Amygdala (tissue), 56 donors: ENCODE measurements around the gene GRB7.

Source experiments
- DNase-seq, 56 donors: peaks; one replicate each; lab custom pipeline; 2025; lab: John Stamatoyannopoulos, UW

The GRB7 gene

DNA sequence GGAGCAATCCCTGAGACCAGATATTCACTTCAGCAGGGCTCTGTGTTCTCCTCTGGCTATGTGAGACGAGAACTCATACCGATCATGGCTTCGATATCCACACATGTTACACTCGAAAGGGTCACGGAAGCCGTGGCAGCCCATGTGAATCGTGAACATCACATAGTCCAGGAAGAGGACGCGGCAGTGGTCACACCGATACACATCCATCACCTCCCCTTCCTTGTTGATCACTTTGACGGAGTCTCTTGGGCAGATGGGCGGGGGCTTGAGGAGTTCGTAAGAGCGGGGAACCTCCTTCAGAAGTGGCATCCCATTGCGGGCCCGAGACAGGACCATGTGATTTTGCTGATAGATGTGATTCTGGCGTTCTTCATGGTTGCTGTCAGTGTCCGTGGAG is 28.0 kb downstream of the GRB7 start:
- DNase-seq, result no peak

DNA sequence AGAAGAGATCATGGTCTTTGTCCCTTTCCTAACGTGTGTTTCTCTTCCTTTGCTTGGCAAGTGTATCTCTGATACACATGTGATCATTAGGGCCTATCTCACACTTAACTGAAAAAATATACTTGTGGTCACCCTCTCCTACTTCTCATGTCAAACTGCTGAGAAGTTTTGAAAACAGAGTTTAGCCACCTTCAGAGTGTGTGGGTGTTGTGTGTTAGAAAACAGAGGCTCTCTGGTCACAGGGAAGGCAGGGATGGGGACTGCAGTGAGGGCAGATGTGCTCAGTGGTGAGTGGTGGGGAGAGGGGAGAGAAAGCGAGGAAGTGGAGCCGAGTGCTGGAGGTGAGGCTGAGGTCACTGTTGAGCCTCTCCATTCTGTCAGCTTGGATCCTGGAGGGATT is 29.4 kb downstream of the GRB7 start:
- no peak for DNase-seq

DNA sequence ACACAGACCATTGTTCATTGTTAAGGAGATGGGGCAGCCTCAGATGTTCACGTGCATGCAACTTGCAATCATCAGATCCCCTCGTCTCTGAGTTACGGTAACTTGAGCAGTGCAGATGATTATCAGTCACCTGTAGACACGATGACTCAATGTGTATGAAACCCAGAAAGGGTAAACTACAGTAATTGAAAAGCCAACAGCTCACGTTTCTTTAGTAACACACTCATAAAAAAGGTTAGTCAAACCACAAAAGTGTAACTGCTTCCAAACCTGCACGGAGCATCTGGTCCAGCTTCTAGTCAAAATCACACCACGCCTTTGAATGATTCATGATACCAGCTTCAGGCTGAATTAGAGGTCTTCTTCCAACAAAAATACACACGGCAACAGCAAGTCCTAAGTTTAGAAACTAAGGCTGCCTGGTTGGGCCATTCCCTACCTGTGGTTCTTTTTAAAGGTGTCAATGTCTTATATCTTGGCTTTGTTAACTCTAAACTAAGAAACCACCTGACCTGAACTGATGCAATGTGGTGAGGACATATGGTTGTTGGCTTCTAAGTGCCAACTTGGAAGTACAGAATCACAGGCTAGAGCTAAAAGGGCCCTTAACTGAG is 32.3 kb downstream of the GRB7 start:
- DNase-seq, result no peak

DNA sequence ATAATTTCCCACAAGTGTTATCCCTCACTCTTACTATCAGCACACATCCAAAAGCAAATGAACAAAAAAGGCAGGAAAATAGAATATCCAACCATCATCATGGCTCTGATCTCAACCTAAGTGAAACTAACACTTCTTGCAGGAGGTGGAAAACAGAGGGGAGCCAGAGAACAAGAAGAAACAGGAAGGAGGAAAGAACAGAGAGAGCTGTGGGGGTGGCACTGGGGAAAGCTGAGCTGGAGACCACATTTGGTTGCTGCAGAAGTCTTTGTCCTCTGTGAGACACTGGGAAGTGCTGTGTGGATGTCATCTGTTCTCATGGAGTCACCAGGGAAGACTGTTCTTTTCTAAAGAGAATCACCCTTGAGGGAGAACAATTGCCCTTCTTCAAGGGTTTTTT is 34.7 kb downstream of the GRB7 start:
- DNase-seq, result peak in 2 of 56 donors; percentile 5 to 24

DNA sequence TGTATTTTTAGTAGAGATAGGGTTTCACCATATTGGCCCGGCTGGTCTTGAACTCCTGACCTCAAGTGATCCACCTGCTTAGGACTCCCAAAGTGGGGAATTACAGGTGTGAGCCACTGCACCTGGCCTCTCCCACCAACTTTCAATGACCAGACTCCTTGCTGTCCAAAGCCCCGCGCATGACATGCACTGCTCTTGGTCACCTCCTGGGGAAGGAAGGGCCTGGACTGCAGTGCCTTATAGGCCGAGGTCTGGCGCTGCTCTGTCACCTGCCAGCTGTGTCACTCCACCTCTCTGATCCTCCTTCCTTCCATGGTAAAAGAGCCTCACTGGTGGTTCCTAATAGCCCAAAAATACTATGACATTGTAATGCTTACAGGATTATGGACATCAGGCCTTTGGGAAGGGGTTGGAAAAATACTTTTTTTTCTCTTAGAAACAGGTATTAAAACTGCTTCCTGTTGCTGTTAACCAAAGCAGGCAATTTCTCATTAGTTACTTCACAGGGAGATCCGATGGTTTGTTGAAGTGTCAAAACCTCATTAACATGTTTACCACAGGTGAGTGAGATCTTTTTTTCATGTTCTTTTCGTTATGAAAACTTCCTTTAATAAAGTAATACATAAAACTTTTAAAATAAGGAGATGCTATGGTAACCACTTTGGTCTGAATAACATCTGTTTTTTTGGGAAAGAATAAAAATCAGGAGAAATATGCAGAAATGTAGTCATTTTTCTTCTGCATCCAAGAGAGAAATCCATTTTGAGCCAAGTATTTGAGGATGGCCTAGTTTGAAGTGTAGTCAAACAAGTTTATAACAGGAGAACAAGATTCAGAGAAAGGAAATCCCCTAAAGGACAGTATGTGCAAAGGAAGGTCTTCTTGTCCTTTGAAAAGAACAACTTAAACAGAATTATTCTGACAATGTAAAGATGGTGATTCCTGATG is 35.5 kb downstream of the GRB7 start:
- no peak for DNase-seq

DNA sequence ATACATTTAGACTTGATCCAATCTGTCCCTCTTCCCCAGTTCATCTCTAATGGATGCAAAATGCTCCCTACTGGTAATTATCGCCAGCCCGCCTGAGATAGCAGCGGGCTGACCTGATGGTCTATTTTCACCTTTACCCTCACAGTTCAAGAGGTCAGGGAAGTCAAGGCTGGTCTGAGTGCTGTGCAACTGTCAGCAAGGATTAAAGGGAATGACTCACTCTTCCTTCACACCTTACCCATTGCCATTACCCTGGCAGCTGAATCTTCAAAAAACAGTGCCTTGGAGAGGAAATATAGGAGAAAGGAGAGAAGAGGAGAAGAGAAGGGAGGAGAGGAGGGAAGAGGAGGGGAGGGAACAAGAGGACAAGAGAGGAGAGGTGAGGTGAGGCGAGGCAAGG is 36.3 kb downstream of the GRB7 start:
- no peak for DNase-seq

DNA sequence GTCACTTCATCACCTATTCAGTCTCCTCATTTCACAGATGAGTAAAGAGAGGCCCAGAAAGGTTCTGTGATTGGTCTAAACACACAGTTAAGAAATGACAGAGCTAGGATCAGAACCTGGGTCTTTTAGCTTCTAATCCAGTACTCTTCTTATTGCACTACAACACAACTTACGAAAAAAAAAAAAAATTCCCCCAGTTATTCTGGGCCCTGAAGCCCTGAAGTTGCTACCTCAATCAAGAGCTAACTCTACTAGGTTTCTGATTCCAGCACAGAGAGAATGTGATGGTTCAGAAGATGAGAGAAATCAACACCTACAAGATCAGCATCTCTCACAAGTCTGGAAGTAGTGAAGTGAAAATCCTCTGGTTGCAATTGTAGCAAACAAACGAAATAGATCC is 37.3 kb downstream of the GRB7 start:
- no peak for DNase-seq

DNA sequence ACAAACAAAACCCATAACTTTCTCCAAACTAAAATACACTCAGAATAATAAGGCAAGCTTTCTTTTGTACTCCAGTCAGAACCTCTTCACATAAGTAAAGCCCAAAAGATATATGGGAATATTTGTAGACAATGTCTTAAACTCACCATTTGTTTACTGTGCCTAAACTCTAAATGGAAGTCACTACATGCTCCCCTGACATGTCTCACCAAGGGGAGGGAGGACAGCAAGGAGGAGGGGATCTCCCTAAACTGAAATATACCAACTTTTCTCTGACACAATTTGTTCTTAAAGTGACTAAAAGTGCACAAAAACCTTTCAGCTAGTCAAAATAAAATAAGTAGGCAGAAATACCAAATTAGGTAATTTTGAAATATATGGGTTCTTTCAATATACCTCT is 38.5 kb downstream of the GRB7 start:
- DNase-seq, result no peak

DNA sequence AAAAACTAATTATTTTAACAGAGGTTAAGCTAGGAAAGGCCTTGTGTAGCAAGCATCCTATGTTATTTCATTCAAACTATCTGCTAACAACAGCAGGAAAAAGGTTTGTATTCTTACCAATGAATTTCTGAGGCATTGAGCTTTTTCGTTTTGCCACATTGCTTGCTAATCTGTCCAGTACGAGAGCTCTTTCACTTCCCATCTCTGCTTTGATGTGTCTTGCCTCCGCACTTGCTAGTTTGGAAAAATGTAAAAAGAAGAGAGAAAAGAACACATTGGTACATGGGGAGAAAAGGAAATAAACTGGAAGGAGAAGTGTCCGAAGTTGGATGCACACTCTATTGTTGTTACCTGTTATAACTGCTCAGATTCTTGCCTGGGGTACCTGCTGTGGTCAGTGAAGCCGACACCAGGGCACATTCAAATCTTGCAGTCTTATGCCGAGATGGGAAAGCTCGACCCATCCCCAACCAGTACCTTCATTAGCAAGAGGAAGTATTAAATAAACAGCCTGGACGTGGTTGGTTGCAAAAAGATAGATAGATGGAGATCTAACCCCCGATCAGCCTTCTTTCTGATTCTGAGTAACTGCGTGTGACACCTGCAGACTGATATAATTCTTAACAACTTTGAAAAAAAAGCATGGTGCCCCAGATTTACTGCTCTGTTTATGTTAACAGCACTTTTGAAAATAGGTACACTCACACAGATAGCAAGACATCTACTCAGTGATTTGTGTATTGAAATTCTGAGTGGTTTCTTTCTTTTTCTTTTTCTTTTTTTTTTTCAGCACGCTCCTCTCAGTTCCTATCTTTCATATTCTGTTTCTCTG is 40.0 kb downstream of the GRB7 start:
- no peak for DNase-seq

DNA sequence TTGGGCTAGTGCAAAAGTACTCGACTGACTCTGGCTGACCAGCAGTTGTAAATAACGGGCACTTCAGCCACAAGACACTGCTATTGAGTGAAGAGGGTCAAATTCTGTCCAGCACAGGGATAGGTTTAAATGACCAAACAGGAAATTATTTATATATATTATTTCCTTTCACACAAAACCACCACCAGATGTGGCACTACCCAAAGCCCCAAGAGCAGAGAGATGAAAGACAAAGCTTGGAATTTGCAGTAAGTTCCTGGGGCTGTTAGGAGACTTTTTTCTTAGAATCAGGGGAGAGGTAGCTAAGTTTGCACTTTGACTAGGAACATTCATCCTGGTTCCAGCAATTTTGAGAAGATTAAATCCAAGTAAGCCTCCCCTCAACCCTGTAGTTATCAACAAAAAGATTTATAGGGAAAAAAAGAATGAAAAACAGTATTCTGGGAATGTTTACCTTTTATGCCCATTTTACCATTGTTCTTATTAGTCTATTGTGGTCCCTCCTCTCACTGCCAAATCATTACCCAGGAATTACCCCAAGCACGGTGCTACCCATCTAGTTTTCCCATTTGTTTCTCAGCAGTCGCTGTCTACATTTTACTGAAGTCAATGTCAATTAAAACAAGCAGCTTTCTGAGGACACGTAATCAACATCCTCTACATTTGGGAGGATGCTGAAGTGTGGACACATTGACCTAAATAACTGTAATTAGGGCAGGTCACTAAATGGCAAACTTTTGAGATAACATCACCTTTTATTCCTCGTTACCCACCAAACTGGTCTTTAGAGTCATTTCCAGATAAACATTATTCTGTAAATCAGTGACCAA is 43.5 kb downstream of the GRB7 start:
- DNase-seq, result no peak

DNA sequence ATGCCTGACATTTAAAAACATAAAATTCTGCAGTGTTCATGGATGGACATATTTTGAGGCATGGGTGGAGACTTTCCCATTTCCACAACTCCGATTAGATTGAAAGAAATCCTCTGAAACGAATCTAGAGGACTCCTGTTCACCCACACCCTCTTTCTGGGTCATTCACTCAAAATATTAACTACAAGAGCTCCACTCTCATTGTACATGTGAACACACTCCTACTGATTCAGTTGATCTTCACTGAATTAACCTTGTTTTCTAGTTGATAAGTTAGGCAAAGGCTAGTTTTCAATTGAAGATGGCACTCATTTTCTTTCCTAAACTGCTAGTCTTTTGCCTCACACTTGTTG is 44.1 kb downstream of the GRB7 start:
- DNase-seq, result no peak

DNA sequence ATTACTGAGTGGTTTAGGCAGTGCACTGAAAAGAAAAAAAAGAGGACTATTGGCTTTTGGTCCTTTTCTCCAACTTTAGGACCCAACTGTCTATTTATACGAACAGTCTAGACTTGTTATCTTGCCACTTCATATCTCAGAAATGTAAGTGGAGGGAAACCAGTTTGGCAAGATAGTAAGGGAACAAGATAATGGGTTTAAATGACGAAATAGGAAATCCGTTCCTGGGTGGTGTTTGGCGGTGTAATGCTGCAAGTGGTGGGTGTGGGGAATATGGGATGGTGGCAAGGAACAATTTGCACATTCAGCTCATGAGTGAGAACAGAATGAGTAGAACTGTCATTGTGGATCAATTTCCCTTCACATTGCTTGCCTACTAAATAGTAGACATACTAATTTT is 44.7 kb downstream of the GRB7 start:
- no peak for DNase-seq

DNA sequence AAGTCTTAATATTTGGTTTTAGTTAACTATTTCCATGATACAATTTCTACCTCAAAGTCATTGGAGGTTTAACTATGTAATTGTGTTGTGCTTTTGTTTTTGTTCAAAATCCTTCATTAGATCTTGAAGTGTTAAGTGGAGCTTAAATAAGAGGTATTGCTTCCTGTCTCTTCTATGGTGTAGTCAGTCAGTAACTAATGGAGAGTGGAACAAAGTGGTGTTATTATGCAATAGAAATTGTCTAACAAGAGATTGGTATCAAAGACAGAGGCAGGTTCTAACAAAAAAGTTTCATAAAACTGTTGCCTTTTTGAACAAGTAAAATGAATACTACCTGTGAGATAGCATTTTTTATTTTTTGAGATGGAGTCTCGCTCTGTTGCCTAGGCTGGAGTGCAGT is 45.2 kb downstream of the GRB7 start:
- no peak for DNase-seq

DNA sequence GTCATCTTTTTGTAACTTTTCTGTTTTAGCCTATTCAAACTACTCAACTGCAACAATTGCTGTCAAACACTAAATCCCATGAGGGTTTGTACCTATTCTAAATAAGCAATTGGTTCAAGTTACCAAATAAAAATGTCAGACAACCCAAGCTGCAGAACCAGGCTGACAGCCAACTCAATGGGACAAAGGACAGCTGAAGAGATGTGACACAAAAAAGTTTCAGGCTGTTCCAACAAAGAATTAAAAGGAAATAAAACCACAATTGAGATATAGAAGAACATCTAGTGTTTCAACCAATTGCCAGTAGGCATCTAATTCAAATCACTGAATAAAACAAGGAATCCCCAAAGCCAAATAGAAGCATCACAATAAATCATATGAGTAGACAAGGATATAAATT is 49.3 kb downstream of the GRB7 start:
- no peak for DNase-seq

DNA sequence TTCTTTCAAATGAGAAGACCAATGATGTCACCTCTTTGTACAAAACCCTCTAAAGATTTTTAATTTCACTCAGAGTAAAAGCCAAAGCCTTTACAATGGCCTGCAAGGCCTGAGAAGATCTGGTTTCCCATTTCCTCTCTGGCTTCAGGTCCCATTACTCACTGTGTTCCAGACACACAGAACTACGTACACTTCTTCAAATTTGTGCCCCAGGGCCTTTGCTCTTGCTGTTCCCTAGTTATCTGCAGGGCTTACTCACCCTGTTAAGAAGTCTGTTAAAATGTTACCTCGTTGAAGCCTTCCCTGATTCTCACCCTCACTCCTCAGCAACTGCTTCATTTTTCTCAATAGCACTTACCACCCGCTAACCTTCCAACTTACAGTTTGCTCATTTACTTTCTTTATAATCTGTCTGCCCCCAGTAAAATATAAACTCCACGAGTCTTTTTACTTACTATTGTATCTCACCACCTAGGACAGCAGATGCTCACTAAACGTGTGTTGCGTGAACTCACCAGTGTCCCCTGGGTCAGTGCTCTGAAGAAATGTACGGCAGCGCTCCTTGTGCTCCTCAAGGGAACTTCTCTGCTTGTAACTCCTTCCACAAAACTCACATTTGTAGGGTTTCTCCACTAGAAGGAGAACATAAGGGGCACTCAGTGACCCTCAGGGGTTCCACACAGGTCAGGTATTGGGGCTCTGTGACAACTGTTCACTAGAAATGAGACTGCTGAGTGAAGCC is 50.2 kb downstream of the GRB7 start:
- DNase-seq, result no peak

DNA sequence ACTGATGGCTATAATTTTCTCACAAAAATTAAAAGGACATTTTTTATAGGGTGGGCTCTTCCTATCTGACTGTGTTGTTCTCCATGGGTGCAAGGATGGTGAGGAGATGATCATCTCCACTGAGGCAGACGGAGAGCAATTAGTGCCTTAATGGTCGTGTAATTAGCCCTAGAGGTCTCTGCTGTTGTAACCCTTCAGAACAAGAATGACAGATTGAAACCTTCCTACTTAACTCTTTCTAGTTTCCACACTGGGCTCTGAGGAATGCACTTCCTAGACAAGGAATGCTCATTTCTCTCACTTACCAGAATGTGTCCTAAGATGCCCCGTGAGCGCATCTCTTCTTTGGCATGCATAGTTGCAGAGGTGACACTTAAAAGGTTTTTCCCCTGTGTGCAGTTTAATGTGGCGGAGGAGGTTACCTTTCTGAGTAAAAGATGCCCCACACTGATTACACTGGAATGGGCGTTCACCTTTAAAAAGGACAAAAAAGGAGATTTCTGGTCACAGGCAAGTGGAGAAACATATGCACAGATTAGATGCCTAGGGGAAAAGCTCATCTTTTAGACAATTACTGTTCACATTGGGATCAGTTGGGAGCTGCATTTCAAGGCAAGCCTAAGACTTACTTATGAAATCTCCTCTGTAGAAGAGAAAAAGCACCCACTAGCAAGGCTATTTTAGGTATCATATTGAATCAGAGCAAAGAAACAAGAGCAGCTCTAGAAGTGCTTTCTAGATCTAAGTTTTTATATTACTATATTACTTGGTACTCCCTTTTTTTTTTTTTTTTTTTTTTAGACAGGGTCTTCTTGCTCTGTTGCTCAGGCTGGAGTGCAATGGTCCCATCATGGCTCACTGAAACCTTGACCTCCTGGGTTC is 53.6 kb downstream of the GRB7 start:
- no peak for DNase-seq

DNA sequence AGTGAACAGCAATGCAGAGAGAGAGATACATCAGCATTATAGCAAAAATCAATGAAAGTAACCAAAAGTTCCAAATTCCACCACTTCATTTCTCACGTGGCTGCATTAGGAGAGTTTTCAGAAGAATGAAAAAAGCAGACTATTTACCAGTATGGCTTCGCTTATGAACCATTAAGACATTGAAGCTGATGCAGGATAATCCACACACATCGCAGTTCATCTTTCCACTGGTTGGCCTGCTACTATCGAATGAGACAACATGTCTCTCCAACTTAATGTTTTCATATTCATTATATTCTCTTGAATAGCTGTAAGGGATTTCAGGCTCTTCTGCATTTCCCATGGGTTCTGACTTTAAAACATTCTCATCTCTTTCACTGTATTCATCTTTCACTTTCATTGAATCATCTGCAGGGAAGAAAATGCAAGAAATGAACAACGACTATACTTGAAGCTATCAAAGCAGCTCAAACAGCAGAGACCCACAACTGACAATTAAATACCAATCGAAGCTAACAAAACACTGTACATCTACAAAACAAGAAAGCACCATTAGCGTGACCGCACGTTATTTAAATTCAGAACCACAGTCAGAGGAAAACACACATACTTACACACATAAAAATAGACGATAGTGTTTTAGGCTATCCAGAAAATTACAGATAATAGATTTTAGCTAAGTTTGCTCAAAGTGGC is 54.9 kb downstream of the GRB7 start:
- DNase-seq, result no peak

DNA sequence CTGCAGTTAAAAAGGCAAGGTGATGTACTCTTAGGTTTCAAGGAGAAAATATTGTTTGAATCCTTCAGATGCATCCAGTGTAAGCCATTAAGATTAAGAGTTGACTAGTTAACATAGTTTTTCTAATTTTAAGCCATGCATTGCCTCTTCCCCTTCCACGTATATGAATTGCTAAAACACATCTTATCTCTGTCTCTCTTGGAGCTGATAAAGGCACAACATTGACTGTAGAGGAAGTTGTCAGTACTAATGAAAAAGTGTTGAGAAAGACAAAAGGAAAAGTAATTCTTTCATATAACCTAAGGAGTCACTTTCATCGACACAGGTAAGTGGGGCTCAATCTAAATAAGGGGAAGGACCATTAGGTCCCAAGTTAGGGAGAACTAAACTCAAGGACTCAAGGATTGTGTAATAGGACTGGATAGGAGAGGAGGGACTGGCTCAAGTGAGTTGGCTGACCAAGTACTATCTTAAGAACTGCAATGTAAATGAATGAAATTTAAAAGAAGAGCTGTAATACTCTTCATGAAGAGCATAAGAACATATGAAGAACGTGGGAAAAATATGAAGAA is 55.6 kb downstream of the GRB7 start:
- DNase-seq, result no peak
